ENCODE measurements around the gene COA1.
A peak's percentile ranks its signal among the peaks of the same experiment; 100 is the strongest.

The COA1 gene

GRCh38 chr7:43615558-43616145, 113.7 kb downstream of the COA1 start:
- TF ChIP-seq POLR2AphosphoS5 (IDR thresholded peaks at IDR 0.05; ENCODE audit: low read depth) (peak; percentile 21; the same call in 1 of the 2 replicates), CTCF (IDR thresholded peaks at IDR 0.05; ENCODE audit: insufficient read depth, low read length) (no peak)
- Histone ChIP-seq H3K27me3 (ENCODE audit: insufficient read depth, poor library complexity, severe bottlenecking) (no peaks in the 10 kb centered on the region), H3K27ac (replicated peaks) (no peak overlapping the region), H3K4me3 (replicated peaks; ENCODE audit: insufficient read depth, low read length) (no peak overlapping the region)
- no peak for DNase-seq (ENCODE audit: low read depth in 1 of 2, low spot score in 1 of 2)

- TF ChIP-seq SPI1 (IDR thresholded peaks at IDR 0.05; ENCODE audit: borderline replicate concordance, low read depth) (no peak), REST (IDR thresholded peaks at IDR 0.05; ENCODE audit: insufficient replicate concordance, low read depth) (no peak), POLR2AphosphoS5 (IDR thresholded peaks at IDR 0.05; ENCODE audit: low read depth) (no peak), CTCF (IDR thresholded peaks at IDR 0.05; ENCODE audit: insufficient read depth, low read length) (no peak), GABPA (IDR thresholded peaks at IDR 0.05; ENCODE audit: low read depth) (no peak)
- no peaks in the 10 kb centered on the region for H3K27me3 ChIP-seq (ENCODE audit: insufficient read depth, poor library complexity, severe bottlenecking)
- no peak for DNase-seq (ENCODE audit: low read depth in 1 of 2, low spot score in 1 of 2)
Measured at GRCh38 chr7:43612599-43613589, 116.4 kb downstream of the COA1 start.

GRCh38 chr7:43612128-43612527, 117.2 kb downstream of the COA1 start:
- Histone ChIP-seq H3K4me3 (replicated peaks; ENCODE audit: insufficient read depth, low read length) (no peak overlapping the region), H3K27ac (replicated peaks) (no peak overlapping the region), H3K27me3 (ENCODE audit: insufficient read depth, poor library complexity, severe bottlenecking) (no peaks in the 10 kb centered on the region)
- no peak for DNase-seq (ENCODE audit: low read depth in 1 of 2, low spot score in 1 of 2)
- TF ChIP-seq SPI1 (IDR thresholded peaks at IDR 0.05; ENCODE audit: borderline replicate concordance, low read depth) (no peak), CTCF (IDR thresholded peaks at IDR 0.05; ENCODE audit: insufficient read depth, low read length) (no peak)

More at GRCh38 chr7:43612599-43613589, 116.4 kb downstream of the COA1 start:
- Histone ChIP-seq H3K27ac (replicated peaks) (no peak overlapping the region), H3K4me3 (replicated peaks; ENCODE audit: insufficient read depth, low read length) (no peak overlapping the region)

- Histone ChIP-seq H3K27ac (replicated peaks) (no peak overlapping the region), H3K4me3 (replicated peaks; ENCODE audit: insufficient read depth, low read length) (no peak overlapping the region), H3K27me3 (ENCODE audit: insufficient read depth, poor library complexity, severe bottlenecking) (no peaks in the 10 kb centered on the region)
- no peak for TF ChIP-seq REST (IDR thresholded peaks at IDR 0.05; ENCODE audit: insufficient replicate concordance, low read depth)
- TF ChIP-seq CTCF (IDR thresholded peaks at IDR 0.05; ENCODE audit: insufficient read depth, low read length), result no peak
- no peak for TF ChIP-seq SPI1 (IDR thresholded peaks at IDR 0.05; ENCODE audit: borderline replicate concordance, low read depth)
- TF ChIP-seq POLR2AphosphoS5 (IDR thresholded peaks at IDR 0.05; ENCODE audit: low read depth), result no peak
- TF ChIP-seq GABPA (IDR thresholded peaks at IDR 0.05; ENCODE audit: low read depth), result no peak
- no peak for DNase-seq (ENCODE audit: low read depth in 1 of 2, low spot score in 1 of 2)
Measured at GRCh38 chr7:43609097-43609496, 120.2 kb downstream of the COA1 start.
